ENCODE measurements around the gene TTN.

TTN gene

DNA sequence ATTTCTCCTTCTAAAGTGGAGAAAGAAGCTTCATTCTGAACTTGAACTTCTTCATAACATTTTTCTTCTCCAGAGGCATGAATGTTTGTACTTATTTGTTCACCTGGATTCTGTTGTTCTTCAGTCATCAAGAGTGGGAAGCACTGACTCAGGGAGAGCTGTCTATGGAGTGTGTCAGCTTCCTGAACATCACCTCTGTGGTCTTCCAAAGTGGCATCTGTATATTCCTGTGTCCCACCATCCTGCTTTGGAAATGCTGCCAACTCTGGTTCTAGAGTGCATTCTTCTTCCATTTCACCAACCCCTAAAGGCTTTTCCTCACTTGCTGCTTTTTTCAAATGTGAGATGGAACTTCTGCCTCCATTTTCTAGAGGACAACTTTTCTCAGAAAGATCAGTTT is 59.5 kb downstream of the TTN start:
- DNase-seq (ENCODE audit: low spot score) (no peak), FAIRE-seq (no peak)

GRCh38 chr2:178734518-178734917 is 72.7 kb downstream of the TTN start:
- DNase-seq (ENCODE audit: low spot score), result no peak
- FAIRE-seq, result no peak

DNA sequence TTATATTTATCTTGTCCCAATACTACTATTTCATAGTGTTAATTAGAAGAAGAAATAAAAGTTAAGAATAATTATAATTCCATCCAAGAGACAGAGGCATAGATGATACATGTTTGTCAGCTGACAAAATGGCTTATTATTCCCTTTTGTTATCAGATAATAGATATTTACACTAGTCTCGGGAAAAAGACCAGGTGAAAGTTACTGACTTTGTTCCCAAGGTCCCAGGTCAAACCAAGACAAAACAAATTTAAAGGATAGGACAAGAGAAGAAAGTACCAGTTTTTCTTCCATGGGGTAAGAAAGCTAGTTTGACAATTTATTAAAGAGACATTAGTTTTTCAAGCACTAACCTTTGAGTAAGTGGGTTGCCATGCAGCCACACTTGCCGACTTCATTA is 73.2 kb downstream of the TTN start:
- FAIRE-seq (no peak), DNase-seq (ENCODE audit: low spot score) (no peak)

GRCh38 chr2:178732913-178733312 is 74.3 kb downstream of the TTN start:
- DNase-seq (ENCODE audit: low spot score) (no peak), FAIRE-seq (no peak)

DNA sequence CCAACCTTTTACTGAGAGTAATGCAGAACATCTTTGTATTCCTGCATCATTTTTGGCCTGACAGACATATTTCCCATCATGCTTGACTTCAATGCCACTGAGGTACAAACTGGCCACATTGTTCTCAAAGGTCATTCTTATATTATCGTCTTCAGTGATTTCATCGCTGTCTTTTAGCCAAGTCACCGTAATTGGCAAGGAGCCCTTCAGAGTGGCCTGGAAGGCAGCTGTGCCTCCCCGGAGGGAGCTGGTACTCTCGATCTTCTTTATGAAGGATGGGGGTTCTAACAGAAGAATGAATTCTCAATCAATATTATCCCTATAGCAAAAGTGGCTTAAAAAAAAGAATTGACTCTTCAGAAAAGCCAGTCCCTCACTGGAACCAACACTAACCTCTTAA is 75.9 kb downstream of the TTN start:
- DNase-seq (ENCODE audit: low spot score) (no peak), FAIRE-seq (no peak)

- no peak for FAIRE-seq
- no peak for DNase-seq (ENCODE audit: low spot score)
These were observed 77.2 kb downstream of the TTN start for GRCh38 chr2:178730049-178730448.

DNA sequence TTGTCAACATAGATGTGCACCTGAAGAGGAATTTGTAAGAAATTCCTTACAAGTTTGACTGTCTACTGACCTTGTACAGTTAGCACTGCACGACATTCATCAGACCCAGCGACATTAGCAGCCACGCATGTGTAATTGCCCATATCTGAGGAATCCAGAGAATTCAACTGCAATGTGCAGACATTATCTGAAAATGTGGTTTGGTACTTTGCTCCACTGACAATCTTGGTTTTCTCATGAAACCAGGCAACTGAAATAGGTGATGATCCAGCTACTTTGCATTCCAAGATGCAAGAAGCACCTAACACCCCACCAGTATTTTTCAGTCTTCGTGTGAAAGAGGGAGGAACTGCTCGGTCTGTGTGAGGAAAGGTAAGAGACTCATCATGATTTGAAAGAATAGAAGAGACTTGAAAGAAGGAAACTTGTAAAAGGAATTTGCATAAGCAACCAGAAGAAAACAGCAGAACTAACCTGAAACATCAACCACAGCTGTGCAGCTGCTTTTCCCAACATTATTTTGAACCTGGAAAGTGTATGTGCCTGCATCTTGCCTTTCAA is 83.4 kb downstream of the TTN start:
- FAIRE-seq, result no peak

GRCh38 chr2:178722296-178722695 is 84.9 kb downstream of the TTN start:
- FAIRE-seq (no peak), DNase-seq (ENCODE audit: low spot score) (no peak)

More for the DNA sequence above, 83.4 kb downstream of the TTN start:
- DNase-seq (ENCODE audit: low spot score), result no peak

DNA sequence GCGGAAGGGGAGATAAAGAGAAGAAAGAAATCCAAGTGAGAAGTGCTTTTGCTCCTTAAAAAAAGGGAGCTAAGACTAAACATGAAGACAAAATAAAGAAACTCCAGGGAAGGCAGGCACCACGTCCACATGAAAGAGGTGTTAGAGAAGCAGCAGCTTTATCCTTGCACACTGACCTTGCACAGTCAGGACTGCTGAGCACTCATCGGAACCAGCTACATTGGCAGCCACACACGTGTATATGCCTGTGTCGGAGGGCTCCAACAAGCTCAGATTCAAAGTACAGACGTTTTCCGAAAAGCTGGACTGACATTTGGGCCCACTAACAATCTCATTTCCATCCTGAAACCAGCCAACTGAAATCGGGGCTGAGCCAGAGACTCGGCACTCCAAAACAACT is 88.2 kb downstream of the TTN start:
- DNase-seq (ENCODE audit: low spot score) (no peak), FAIRE-seq (no peak)

- FAIRE-seq (no peak), DNase-seq (ENCODE audit: low spot score) (no peak)
These were observed 88.9 kb downstream of the TTN start for GRCh38 chr2:178718283-178718682.

GRCh38 chr2:178716394-178716793 is 90.8 kb downstream of the TTN start:
- FAIRE-seq (no peak), DNase-seq (ENCODE audit: low spot score) (no peak)

GRCh38 chr2:178715366-178715765 is 91.9 kb downstream of the TTN start:
- no peak for FAIRE-seq

DNA sequence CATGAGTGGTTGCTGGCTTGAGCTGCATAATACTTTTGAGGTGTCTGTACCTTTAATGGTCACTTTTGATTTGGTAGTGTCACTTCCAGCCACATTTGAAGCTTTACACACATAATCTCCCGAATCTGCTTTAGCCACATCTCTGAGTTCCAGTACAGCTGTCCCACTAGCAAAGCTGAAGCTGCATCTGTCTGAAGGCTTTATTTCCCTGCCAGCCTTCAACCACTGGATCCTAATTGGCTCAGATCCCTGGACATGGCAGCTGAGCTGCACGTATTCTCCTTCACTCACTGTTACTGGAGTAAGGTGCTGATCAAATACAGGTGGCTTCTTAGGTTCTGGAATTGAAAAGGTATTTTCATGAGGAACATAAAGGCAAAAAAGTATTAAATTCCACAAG is 99.7 kb downstream of the TTN start:
- FAIRE-seq, result no peak
- no peak for DNase-seq (ENCODE audit: low spot score)

More at GRCh38 chr2:178715366-178715765, 91.9 kb downstream of the TTN start:
- DNase-seq (ENCODE audit: low spot score), result no peak

GRCh38 chr2:178704876-178705275 is 102.3 kb downstream of the TTN start:
- FAIRE-seq (no peak), DNase-seq (ENCODE audit: low spot score) (no peak)

DNA sequence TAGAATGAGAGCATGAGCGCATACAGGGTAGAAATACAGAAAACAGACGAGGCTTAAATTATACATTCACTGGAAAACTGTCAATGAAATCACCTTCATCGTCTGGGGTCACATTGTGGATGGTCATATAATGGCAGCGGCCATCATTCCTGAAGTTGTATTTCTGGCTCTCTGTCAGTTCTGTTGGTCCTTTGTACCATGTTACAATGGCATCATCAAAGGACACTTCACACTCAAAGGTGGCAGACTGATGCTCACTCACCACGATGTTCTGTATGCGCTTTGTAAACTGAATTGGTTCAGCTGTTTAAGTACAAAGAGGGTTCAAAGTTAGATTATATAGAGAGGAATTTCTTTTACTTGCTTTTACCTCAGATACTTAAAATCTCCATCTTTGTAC is 104.9 kb downstream of the TTN start:
- FAIRE-seq (no peak), DNase-seq (ENCODE audit: low spot score) (no peak)

DNA sequence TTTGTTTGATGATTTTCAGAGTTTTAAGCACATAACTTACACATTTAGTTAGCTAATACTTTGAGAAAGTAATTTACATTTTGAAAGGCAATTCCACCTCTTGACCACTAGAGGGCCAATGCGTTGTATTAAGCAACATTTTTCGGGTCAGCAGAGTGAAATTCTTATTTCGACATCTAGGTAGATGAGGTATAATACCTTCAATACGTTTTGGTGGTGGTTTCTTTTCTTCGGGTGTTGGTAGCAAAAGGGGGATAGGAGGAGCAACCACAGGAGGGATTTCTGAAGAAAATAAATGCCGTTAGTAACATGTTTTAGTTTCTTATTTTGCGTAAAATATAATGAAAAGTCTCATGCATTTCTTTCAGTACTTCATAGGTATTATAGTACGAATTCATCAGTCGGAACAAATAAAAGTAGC is 106.3 kb downstream of the TTN start:
- FAIRE-seq (peak; percentile 77), DNase-seq (ENCODE audit: low spot score) (peak; percentile 30)

- DNase-seq (ENCODE audit: low spot score) (no peak), FAIRE-seq (no peak)
These were observed 107.1 kb downstream of the TTN start for GRCh38 chr2:178700136-178700535.

DNA sequence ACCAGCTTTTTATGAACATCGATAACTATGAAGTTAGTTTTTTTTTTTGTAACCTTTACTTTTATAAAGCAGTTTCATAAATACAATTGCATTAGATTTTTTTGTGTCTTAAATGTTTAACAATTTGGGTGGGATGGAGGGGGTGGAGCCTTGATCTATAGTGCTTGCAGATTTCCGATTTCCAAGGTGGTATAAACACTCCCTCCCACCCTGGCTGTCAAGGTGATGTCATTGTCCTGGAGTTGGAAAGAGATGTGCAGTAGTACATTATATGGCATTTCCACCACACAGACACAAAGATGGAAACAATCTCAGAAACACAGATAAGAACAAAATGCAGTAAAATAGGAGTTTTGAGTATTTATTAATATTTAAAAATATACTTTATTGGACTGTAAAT is 114.4 kb downstream of the TTN start:
- FAIRE-seq (no peak), DNase-seq (ENCODE audit: low spot score) (no peak)

DNA sequence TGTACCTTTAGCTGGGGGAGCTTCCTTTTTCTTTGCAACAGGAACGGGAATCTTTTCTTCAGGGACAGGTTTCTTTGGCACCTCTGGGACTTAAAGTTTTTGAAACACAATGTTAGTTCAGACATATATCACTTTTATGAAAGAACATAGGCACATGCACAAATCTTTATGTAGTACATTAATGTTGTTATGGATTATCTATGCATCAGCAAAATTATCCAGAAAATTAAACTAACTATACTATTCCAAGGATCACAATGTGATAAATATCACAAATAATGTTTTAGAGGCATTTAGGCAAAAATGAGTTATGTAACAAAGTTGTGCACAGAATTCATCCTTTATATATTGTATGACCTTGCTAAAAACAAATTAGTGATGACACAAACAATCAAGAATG is 117.4 kb downstream of the TTN start:
- DNase-seq (ENCODE audit: low spot score), result no peak
- no peak for FAIRE-seq

GRCh38 chr2:178683877-178684276 is 123.3 kb downstream of the TTN start:
- DNase-seq (ENCODE audit: low spot score), result no peak
- FAIRE-seq, result no peak

DNA sequence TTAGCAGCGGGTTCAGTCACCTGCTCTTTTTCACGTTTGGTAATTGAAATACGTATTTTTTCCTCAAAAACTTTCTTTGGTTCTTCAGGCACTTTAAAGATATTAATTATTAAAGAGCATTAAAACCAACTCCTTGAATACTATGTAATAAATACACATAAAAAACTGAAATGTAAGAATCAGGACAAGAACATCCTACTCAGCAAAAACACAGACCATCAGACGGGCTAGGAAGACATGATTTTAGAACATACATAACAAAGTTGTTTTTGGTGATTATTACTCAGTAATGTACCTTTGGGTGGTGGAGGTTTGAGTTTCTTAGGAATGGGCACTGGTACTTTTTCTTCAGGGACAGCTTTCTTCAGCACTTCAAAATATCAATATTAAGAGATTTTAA is 126.1 kb downstream of the TTN start:
- no peak for DNase-seq (ENCODE audit: low spot score)

GRCh38 chr2:178679891-178680290 is 127.3 kb downstream of the TTN start:
- FAIRE-seq (no peak), DNase-seq (ENCODE audit: low spot score) (no peak)

More for the DNA sequence above, 126.1 kb downstream of the TTN start:
- no peak for FAIRE-seq

DNA sequence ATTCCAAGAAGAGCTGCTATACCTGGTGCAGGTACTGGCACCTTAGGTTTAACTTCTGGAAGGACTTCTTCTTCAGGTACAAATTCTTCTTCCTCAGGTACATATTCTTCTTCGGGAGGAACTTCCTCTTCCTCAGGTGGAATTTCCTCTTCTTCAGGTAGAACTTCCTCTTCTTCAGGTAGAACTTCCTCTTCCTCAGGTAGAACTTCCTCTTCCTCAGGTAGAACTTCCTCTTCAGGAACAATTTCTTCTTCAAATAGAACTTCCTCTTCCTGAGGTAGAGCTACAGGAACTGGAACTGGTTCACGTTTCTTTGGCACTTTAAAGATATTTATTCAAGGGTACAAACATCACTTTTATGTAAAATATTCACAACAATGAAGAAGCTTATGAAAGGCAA is 129.6 kb downstream of the TTN start:
- FAIRE-seq (no peak), DNase-seq (ENCODE audit: low spot score) (no peak)

DNA sequence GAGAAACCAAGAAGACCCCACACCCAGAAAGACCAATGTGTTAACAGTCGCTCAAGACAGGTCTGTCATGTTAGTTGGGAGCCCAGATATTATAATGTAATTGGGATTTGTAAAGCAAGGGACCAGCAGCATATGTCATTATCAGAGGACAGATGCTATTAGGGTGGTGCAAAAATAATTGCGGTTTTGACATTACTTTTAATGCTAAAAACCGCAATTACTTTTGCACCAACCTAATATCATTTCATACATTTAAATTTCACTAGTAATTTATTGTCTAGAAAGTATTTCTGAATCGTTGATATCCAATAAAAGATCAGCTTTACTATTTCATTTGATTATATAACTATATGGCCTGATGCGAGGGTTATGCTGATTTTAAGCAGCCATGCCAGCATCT is 131.2 kb downstream of the TTN start:
- no peak for FAIRE-seq

More for the DNA sequence above, 131.2 kb downstream of the TTN start:
- no peak for DNase-seq (ENCODE audit: low spot score)

Measured in RCC 7860 (cell line).